Right kidney (tissue), 1 donor: ENCODE measurements around the gene CHAC1.
A peak's percentile ranks its signal among the peaks of the same experiment; 100 is the strongest.
"Not testable (repeated sequence)": the region's sequence is repeated elsewhere in the genome, so short reads cannot be mapped to it uniquely, and the experiment has no call there.

Source experiments
- DNase-seq: peaks from one replicate; pipeline ENCODE4 v3.0.0-alpha.2; 2016

Gene CHAC1

DNA sequence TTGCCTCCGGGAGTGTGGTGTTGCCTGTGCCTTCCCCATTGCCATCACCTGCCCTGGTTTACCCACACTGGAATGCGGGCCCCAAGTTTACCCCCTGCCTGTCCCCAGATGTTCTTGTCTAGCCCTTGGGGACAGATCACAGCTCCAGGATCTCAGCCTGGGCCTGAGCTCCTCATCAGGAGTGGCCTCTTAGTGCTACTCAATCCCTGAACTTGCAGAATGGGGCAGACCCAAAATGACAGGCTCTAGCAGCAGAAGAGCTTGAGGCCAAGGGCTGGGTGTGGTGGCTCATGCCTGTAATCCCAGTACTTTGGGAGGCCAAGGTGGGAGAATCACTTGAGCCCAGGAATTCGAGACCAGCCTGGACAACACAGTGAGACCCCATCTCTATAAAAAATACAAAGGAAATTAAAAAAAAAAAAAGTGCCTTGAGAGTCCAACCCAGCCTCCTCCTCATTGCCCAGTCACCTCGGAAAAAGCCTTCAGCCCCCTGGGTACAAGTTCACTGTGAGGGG lies 3.8 kb downstream of the CHAC1 start:
- no peak for DNase-seq

DNA sequence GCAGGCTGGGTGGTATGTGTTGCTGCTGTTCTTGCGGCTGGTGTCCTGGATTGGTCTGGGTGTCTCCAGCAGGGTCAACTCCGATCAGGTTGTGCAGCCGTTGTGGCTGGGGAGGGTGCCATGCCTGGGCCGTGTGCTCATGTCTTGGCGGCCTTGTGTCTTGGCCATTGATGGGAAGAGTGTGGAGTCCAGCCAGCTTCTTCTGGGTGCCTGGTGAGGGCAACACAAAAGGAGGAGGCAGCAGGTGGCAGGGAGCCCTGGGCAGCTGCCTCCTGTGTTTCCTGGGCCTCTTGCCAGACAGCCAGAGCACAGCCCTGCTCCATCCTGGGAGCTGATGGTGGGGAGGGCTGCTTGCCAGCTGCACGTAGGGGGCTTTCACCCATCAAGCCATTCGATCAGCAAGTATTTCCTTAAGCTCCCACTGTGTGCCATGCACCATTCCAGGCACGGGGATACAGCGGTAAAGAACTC lies 4.3 kb downstream of the CHAC1 start:
- DNase-seq, result no peak

DNA sequence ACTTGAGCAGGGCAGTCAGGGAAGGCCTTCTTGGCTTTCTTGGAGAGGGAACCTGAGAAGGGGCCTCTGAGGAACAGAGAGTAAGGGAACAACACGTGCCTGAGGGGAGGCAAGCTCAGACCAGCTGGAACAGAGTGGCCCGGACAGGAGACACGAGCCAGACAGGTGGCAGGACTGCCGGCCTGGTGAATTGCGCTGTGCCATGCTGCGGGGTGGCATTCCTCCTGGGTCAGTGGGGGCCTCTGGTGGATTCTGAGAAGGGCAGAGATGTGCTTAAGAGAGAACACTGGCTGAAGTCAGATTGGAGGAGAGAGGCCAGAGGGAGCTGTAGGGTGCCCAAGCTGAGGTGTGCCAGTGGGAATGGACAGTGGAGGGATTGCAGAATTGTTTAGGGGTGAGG lies 4.9 kb downstream of the CHAC1 start:
- no peak for DNase-seq

DNA sequence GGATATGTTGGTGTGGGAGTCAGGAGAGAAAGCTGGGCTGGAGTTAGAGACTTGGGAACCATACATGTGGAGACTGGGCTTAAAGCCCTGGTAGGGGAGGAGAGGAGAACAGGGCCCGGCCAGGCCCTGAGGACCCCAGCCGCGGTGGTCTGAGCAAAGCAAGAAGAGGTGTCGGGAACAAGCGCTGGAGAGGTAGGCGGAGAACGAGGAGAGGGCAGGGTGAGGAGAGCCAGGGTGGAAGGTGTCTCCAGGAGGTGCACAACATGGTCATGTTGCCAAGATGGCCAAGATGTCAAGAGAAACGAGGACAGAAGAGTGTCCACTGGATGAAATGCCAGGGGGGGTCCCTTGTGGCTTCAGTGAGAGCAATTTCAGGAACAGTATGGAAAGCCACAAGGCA lies 5.5 kb downstream of the CHAC1 start:
- DNase-seq, result no peak

DNA sequence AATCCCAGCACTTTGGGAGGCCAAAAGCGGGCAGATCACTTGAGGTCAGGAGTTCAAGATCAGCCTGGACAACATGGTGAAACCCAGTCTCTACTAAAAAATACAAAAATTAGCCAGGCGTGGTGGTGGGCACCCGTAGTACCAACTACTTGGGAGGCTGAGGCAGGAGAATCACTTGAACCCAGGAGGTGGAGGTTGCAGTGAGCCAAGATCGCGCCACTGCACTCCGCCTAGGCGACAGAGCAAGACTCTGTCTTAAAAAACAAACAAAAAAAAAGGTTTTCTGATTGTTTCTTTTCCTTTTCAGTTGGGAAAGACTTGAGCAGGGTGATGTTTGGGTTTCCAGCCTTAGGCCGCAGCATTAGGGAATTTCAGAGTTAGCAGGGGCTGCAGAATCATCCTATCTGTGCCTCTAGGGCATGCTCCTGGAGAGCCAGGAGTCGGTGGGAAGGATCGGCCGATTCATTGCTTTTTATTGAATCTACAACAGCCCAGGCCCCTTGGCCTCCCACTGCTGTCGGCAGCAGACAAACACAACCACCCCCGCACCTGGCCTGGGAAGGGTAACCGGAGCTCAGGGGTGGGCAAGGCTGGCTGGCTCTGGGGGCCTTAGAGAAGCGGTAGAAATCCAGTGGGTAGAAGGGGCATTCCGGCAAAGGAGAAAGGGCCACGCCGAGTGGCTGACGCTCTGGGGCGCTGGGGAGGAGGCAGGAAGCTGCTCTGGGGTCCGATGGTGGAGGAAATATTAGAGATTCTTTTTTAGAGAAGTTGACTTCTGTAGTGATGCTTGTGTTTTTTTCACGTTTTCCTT lies 6.3 kb downstream of the CHAC1 start:
- DNase-seq, result peak; percentile 65

DNA sequence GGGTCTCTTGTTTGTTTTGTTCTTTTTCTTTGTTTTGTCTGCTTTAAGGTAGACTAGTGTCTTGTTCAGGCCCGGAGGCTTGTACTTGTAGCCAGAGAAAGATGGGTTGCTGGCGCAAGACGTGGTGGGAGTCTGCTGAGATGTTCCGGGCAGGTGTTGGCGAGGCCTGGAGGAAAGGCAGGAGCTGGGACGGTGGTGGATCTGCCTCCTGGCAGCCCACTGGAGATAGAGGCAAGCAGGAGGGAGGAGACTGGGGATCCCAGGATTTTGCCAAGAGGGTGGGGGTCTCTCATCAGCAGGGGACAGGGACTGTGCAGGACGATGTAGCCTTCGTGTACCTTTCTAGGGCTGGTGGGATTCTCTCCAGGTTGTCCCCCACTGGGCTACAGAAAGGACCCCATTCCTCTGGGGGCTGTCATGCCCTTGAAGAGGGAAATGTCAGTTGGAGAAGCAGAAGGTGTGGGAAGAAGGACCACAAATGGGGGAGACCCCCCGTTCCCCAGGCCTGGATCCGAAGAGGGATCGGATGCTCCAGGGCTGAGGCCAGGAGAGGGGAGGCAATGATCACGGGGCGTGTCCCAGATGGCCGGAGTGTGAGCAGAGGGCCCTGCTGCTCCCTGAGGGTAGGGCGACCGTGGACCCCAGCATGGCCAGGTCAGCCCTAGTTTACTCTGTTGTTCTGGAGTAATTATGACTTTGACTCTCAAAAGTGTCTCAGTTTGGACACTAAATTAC lies 7.0 kb downstream of the CHAC1 start:
- no peak for DNase-seq

DNA sequence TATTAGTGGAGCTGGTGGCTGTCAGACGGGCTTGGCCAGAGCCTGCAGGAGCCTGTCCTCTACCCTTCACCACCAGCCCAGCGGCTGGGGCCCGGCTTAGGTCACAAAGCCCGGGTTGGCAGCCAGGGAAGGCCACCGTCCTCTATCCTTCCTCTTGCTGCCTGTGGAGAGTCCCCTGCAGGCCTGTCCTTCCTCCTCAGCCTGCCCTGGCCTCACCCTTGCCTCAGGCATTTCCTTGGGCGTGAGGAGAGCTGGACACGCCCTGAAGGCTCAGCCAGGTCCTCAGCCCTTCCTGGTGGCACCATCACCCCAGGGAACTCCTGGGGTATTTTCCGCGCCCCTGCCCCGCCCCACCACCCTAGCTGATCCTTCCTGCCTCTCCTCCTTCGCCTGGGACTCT lies 7.7 kb downstream of the CHAC1 start:
- DNase-seq, result no peak

DNA sequence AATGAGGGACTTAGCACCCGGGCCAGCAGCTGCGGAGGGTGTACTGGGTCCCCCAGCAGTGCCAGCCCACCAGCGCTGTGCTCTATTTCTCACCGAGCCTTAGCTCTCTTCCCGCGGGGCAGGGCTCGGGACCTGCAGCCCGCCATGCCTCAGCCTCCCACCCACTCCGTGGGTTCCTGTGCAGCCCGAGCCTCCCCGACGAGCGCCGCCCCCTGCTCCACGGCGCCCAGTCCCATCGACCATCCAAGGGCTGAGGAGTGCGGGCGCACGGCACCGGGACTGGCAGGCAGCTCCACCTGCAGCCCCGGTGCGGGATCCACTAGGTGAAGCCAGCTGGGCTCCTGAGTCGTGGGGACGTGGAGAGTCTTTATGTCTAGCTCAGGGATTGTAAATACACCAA lies 8.5 kb downstream of the CHAC1 start:
- DNase-seq, result not testable (repeated sequence)

DNA sequence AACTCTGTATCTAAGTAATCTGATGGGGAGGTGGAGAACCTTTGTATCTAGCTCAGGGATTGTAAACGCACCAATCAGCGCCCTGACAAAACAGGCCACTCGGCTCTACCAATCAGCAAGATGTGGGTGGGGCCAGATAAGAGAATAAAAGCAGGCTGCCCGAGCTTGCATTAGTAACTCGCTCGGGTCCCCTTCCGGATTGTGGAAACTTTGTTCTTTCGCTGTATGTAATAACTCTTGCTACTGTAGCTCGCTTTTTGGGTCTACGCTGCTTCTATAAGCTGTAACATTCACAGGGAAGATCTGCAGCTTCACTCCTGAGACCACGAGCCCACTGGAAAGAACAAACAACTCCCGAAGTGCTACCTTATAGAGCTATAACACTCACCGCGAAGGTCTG lies 9.0 kb downstream of the CHAC1 start:
- not testable (repeated sequence) for DNase-seq

DNA sequence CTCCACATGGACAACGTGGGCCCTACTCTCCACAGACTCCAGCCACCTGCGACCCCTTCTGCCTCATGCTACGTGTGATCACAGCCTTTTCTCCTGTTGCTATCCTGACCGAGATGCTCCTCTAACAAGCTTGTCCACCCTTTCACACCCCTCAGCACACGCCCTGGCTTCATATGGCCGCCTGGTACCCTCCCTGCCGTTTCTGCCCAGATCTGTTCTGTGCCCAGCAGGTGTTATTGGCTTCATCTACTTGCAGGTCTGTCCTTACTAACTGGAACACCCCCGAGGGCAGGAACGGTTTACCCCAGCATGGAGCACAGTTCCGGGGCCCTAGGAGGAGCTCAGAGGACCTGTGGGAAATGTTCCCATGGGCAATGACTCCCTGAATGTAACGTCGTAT lies 9.9 kb downstream of the CHAC1 start:
- no peak for DNase-seq

DNA sequence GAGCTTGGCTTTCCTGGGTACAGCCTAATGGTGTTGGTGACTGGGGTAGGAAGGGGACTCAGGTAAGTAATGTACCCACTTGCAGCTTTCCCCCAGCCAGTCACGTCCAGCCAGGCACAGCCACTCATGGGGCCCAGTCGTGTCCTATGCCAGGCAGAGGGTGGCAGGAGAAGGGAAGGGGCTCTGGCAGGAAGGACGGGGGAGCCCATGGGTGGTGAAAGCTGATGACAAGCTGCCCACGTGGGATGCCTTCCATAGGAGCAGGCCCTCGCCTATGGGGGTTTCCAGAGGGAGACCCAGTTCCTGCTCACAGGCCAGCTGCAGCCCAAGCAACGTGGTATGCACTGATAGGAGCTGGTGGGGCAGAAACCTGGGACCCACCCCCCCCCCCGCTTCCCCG lies 10.7 kb downstream of the CHAC1 start:
- DNase-seq, result no peak

DNA sequence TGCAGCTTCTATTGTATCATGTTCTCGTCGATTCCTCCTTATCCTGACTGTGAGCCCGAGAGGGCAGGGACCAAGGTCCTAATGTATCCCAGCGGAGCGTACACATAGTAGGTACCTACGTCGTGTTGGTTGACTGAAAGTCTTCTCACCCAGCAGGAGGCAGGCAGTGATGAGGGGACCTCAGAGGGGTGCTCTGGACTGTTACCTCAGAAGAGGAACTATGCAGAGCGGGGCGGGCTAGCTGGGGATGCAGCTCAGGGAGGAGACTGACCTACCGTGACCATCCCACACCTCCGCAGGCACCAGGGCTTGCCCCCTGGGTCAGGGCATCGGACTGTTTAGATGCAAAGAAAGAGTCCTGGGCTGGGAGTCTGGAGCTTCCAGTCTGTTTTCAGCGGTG lies 11.4 kb downstream of the CHAC1 start:
- no peak for DNase-seq

DNA sequence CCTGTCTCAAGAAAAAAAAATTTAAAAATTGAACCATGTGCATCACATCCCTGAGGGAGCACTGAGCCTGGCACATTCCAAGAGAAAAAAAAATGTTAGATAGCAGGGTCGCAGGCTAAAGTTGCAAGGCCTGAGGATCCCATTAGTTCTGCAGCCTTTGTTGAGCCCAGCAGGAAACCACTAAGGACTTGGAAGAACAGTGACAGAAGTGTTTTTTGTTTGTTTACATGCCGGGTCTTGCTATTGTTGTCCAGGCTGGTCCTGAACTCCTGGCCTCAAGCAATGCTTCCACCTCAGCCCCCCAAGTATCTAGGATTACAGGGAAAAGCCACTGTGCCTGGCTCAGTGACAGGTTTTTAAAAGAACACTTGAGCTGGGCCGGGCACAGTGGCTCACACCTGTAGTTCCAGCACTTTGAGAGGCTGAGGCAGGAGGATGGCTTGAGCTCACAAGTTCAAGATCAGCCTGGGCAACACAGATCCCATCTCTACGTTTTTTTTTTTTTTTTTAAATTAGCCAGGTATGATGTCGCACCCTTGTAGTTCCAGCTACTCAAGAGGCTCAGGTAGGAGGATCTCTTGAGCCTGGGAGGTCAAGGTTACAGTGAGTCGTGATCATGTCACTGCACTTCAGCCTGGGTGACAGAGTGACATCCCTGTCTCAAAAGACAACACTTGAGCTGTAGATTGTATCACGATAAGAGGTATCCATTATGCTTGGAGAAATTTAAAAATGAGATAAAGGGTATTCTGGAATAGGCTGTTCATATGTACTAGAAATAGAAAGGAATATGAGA lies 15.2 kb downstream of the CHAC1 start:
- no peak for DNase-seq

DNA sequence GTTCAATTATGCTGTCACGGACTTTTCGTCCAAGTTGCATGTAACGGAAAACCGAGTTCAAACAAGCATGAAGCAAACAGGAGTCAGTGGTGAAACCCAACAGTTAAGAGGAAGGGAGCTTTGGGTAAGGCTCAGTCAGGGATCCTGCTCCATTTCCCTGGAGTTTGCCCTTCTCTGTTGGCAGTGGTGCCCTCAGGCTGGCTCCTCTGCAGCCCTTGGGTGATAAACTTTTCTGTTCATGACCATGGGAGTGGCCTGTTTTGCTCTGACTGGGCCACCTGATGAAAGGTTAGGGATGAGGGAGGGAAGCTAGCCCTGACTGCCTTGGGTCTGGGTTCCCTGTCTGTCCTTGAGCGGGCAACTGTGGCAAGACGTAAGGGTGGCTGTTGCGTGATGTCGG lies 16.1 kb downstream of the CHAC1 start:
- no peak for DNase-seq

DNA sequence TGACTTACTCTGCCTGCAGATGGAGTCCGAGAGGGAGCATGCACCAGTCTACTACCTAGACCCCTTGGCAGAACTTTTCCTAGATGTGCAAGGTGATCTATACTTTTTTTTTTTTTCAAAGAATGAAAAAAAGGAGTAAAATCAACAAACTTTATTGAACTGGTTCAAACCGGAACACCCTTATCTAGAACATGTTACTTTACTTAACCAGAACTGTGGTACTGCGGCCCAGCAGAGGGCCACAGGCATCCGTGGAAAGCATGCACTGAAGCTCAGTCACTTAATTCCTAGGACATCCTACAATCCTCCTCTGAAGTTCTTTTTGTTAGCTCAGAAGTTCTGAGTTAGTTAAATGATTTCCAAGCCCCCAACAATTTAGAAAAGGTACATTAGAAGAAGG lies 21.6 kb downstream of the CHAC1 start:
- DNase-seq, result no peak

DNA sequence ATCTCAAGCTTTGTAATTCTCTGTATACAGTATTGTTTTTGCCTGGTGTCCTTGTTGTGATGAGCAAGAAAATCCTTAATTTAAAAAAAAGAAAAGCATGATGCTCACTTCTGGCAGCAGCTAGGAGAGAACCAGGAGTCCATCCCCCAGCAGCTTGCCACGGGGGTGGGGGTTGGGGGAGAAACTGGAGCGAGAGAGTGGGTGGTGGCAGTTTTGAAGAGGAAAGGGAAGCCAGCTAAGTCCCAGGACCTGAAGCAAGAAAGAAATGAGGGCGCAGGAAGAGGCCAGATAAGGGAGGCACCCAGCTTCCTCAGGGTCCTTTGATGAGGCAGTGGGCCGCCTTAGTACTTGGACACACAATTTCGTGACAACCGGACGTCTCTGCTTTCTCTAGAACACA lies 23.5 kb downstream of the CHAC1 start:
- DNase-seq, result no peak

DNA sequence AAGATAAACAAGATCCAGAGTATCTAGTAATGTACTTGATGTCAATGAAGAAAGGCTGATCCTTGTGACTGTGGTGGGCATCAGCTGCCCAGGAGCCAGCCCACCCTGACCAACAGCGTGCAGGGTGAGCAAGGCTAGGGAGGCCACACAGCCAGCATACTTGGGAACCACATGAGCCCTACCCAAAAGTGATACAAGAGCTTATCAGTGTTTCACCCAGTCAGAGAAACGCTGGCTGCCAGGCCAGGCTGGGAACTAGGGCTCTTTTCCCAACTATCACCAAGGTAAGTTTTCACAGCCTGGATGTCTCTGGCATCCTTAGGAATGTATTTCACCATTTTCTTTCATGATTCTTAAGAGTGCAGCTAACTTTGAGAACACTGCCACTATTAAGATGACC lies 24.9 kb downstream of the CHAC1 start:
- DNase-seq, result no peak

DNA sequence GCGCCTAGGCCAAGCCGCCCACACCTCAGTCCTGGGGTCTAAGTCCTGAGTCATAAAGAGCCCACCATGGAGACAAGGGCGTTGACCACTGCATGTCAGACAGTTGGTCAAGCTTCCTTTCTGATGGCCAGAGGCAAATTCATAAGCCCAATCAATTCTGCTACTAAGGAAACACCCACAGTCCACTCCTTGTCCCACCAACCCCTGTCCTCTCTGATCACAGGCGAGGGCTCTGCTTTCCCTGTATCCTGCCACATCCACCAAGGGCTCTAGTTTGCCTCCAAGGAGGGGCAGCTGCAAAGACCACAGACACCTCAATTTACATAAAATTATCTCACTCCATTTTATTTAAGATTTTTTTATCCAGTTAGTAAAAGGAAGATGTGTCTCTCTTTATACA lies 25.3 kb downstream of the CHAC1 start:
- DNase-seq, result no peak

DNA sequence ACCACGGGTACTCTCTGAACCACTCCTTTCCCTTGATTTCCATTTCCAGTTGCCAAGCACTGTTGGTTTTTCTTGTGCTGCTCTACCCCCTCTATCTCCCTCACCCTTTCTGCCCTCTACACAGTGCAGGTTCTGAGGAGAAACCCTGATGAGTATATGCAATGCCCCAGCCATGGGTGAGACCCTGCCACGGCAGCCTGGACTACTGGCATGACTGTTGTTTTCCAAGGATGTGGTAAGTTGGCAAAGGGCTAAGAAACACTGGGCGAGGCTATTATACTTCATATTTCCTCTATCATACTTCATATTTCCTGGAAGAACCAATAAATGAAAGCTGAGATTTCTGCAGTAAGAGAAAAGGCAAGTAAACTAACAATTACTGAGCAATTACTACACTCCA lies 27.9 kb downstream of the CHAC1 start:
- no peak for DNase-seq

DNA sequence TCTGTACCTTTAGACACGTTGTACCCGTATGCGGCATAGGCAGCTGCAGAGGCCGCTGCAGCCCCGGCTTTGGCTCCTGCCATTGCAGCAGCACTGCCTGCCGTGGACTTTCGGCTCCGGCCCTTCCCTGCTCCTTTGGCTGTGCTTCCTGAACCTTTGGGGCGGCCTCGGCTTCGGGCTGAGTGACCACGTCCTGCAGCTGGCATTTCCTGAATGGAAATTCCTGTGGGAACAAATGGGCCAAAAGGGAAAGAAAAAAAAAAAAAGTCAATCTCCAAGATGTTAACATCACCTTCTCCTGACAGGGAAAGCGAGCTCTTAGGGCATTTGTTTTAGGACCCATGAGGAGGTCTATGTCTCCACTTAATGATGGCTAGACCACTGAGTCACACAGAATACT lies 29.6 kb downstream of the CHAC1 start:
- DNase-seq, result no peak

DNA sequence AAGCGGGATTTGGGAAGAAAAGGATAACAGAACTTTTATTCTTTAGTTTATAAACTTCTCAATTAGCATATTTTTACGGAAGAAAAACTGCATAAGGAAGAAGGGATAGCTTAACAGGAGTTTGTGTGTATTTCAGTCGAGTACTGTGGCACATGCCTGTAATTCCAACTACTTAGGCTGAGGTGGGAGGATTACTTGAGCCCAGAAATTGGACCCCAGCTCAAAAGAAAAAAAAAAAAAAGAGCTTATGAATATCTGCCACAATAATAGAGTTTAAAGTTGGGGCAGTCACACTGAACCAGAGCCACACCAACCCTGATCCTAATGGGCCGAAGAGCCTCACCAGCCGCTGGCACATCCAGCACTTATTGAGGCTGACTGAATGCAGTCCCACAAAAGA lies 31.1 kb downstream of the CHAC1 start:
- DNase-seq, result no peak

DNA sequence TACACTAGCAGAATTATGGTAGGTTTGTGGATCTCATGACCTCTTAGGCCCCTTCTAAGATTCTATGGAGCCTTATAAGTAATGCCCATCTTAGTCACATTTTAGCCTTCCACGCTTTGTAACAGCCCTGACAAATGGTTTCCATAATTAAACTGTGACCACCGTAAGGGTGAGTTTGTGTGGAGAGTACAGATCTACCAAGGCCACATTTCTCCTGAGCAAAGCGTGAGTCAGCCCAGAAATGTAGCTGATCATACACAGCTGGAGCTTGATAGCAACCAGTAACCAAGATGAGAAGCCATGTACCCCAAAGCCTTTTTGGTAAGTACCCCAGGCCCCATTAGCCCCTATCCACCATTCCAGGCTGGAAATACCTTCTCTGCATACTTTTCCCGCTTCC lies 31.7 kb downstream of the CHAC1 start:
- no peak for DNase-seq
